Measurements from ENCODE around the gene WDFY3. TPM values are rescaled to one million over a fixed set of nuclear protein-coding genes. Genes with fewer than 3 reads are reported as not detected.
A peak's percentile ranks its signal among the peaks of the same experiment; 100 is the strongest.

Gene WDFY3
- total and polyA plus RNA-seq, 2 of the 13 experiments (the other 11 are each of a cell fraction or from before 2014, with no cell fraction given), result 16.7 to 24.5 TPM

GRCh38 chr4:84681486-84682274 lies 284.8 kb downstream of the WDFY3 start (continued):
- TF ChIP-seq, protein P1, sequence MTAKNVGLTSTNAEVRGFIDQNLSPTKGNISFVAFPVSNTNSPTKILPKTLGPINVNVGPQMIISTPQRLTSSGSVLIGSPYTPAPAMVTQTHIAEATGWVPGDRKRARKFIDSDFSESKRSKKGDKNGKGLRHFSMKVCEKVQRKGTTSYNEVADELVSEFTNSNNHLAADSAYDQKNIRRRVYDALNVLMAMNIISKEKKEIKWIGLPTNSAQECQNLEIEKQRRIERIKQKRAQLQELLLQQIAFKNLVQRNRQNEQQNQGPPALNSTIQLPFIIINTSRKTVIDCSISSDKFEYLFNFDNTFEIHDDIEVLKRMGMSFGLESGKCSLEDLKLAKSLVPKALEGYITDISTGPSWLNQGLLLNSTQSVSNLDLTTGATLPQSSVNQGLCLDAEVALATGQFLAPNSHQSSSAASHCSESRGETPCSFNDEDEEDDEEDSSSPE (CRISPR knock-in tag; IDR thresholded peaks at IDR 0.05), result no peak
- TF ChIP-seq ZNF577 (CRISPR knock-in tag; IDR thresholded peaks at IDR 0.05; ENCODE audit: borderline replicate concordance, low read depth), result no peak
- TF ChIP-seq PITX1 (CRISPR knock-in tag; IDR thresholded peaks at IDR 0.05), result no peak
- TF ChIP-seq, protein P2, sequence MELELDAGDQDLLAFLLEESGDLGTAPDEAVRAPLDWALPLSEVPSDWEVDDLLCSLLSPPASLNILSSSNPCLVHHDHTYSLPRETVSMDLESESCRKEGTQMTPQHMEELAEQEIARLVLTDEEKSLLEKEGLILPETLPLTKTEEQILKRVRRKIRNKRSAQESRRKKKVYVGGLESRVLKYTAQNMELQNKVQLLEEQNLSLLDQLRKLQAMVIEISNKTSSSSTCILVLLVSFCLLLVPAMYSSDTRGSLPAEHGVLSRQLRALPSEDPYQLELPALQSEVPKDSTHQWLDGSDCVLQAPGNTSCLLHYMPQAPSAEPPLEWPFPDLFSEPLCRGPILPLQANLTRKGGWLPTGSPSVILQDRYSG (CRISPR knock-in tag; IDR thresholded peaks at IDR 0.05), result no peak
- no peak for TF ChIP-seq DZIP1 (CRISPR knock-in tag; IDR thresholded peaks at IDR 0.05)
- TF ChIP-seq E2F2 (CRISPR knock-in tag; IDR thresholded peaks at IDR 0.05; ENCODE audit: borderline replicate concordance), result no peak
- TF ChIP-seq ELF1 (CRISPR knock-in tag; IDR thresholded peaks at IDR 0.05), result peak; percentile 21; the same call in 1 of the 2 replicates
- TF ChIP-seq HNF1B (CRISPR knock-in tag; IDR thresholded peaks at IDR 0.05), result no peak
- TF ChIP-seq SMAD3 (CRISPR knock-in tag; IDR thresholded peaks at IDR 0.05), result no peak
- TF ChIP-seq NCOA1 (CRISPR knock-in tag; IDR thresholded peaks at IDR 0.05), result no peak
- TF ChIP-seq ZNF780A (CRISPR knock-in tag; IDR thresholded peaks at IDR 0.05), result no peak
- no peak for TF ChIP-seq RARG (CRISPR knock-in tag; IDR thresholded peaks at IDR 0.05; ENCODE audit: low read depth)
- 0 out of 2 replicates have a peak, but pooled peaks have one; percentile 19 for TF ChIP-seq NFIC (IDR thresholded peaks at IDR 0.05; ENCODE audit: low read length)
- no peak for TF ChIP-seq ZBTB7A (CRISPR knock-in tag; IDR thresholded peaks at IDR 0.05)
- TF ChIP-seq ZSCAN12 (CRISPR knock-in tag; IDR thresholded peaks at IDR 0.05), result no peak
- no peak for TF ChIP-seq MYNN (CRISPR knock-in tag; IDR thresholded peaks at IDR 0.05; ENCODE audit: low read depth)
- TF ChIP-seq, protein P3, sequence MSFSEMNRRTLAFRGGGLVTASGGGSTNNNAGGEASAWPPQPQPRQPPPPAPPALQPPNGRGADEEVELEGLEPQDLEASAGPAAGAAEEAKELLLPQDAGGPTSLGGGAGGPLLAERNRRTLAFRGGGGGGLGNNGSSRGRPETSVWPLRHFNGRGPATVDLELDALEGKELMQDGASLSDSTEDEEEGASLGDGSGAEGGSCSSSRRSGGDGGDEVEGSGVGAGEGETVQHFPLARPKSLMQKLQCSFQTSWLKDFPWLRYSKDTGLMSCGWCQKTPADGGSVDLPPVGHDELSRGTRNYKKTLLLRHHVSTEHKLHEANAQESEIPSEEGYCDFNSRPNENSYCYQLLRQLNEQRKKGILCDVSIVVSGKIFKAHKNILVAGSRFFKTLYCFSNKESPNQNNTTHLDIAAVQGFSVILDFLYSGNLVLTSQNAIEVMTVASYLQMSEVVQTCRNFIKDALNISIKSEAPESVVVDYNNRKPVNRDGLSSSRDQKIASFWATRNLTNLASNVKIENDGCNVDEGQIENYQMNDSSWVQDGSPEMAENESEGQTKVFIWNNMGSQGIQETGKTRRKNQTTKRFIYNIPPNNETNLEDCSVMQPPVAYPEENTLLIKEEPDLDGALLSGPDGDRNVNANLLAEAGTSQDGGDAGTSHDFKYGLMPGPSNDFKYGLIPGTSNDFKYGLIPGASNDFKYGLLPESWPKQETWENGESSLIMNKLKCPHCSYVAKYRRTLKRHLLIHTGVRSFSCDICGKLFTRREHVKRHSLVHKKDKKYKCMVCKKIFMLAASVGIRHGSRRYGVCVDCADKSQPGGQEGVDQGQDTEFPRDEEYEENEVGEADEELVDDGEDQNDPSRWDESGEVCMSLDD (CRISPR knock-in tag; IDR thresholded peaks at IDR 0.05; ENCODE audit: borderline replicate concordance), result no peak
- no peak for TF ChIP-seq HNF4G (IDR thresholded peaks at IDR 0.05; ENCODE audit: borderline replicate concordance, low read depth, low read length)
- TF ChIP-seq HNF4G (CRISPR knock-in tag; IDR thresholded peaks at IDR 0.05; ENCODE audit: borderline replicate concordance, low read depth), result no peak
